ENCODE data around the gene C22orf31.

DNA sequence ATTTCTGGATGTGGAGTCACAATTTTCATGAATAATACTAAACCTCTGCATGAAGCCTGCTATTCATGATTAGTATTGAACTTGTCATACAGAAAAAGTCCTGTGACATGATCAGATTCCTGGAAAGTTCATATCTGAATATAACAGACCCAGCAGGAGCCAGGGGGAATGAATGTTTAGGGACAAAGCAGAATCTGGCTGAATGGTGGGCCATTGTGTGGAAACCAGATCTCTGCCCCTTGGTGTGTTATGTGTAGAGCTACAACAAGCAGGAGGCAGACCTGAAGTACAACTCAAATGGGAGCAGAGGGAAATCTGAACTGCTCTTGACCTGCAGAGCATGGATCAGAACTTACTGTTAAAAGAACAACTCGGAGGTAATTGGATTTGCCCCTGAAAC, 41.5 kb upstream of the C22orf31 start:
- no peak for TF ChIP-seq SUZ12 (IDR thresholded peaks at IDR 0.05; ENCODE audit: extremely low read depth, insufficient read depth, insufficient read length)
- TF ChIP-seq ZNF274 (IDR thresholded peaks at IDR 0.05; ENCODE audit: low read depth, low read length), result no peak
- no peak for TF ChIP-seq YY1 (IDR thresholded peaks at IDR 0.05; ENCODE audit: insufficient read depth, insufficient read length)

Data from NT2/D1 (cell line).